H1 (cell line): Measurements from ENCODE around the gene LGALS4.
"Not testable (repeated sequence)": the region's sequence is repeated elsewhere in the genome, so short reads cannot be mapped to it uniquely, and the experiment has no call there.

Experiments
- ATF2 ChIP-seq: IDR thresholded peaks from 2 replicates; pipeline ENCODE4 v1.6.1; 2012; ENCODE audit warnings: low read length, inconsistent platforms
- CTCF ChIP-seq, 3 experiments: IDR thresholded peaks; 1 replicate in 2 of 3; 2 replicates in 1 of 3; pipeline versions ENCODE4 v1.5.1 to v1.6.1; 2011; ENCODE audit warnings: low read length in 3 of 3, mild to moderate bottlenecking in 3 of 3, inconsistent platforms in 2 of 3, low read depth in 1 of 3, moderate library complexity in 1 of 3; ENCODE audit not compliant: insufficient read depth in 1 of 3; ENCODE audit errors: control extremely low read depth in 1 of 3
- EZH2 ChIP-seq: fragments of 200-600 bp; sonication (generic); IDR thresholded peaks from 2 replicates; pipeline ENCODE4 v1.7.1; 2012; ENCODE audit warnings: low read depth, mild to moderate bottlenecking, moderate library complexity, low read length, inconsistent platforms; ENCODE audit not compliant: severe bottlenecking
- GTF2F1 ChIP-seq: IDR thresholded peaks from 2 replicates; pipeline ENCODE4 v1.6.1; 2012; ENCODE audit warnings: low read depth, low read length, improper control_type of control experiment, borderline replicate concordance
- NRF1 ChIP-seq: IDR thresholded peaks from 2 replicates; pipeline ENCODE4 v1.6.1; 2011; ENCODE audit warnings: mild to moderate bottlenecking, low read depth, low read length, improper control_type of control experiment
- POLR2A ChIP-seq, 2 experiments: IDR thresholded peaks; 1 replicate in 1 of 2; 2 replicates in 1 of 2; pipeline ENCODE4 v1.6.1; 2011; ENCODE audit warnings: low read depth in 2 of 2, low read length in 2 of 2, mild to moderate bottlenecking in 2 of 2; ENCODE audit errors: control extremely low read depth in 1 of 2
- POLR2AphosphoS5 ChIP-seq: IDR thresholded peaks from 2 replicates; pipeline ENCODE4 v1.6.1; 2011; ENCODE audit warnings: low read depth, low read length
- RAD21 ChIP-seq, 2 experiments: IDR thresholded peaks in 1 of 2; conservative IDR thresholded peaks in 1 of 2; 2 replicates each; pipeline ENCODE4 v1.6.1; 2011; ENCODE audit warnings: low read depth in 2 of 2, low read length in 2 of 2, improper control_type of control experiment in 1 of 2, inconsistent platforms in 1 of 2, mild to moderate bottlenecking in 1 of 2, moderate library complexity in 1 of 2
- RFX5 ChIP-seq: IDR thresholded peaks from 2 replicates; pipeline ENCODE4 v1.6.1; 2011; ENCODE audit warnings: low read depth, low read length, improper control_type of control experiment, borderline replicate concordance
- SP1 ChIP-seq: IDR thresholded peaks from 2 replicates; pipeline ENCODE4 v1.6.1; 2011; ENCODE audit warnings: low read depth, low read length
- USF2 ChIP-seq: IDR thresholded peaks from 2 replicates; pipeline ENCODE4 v1.6.1; 2011; ENCODE audit warnings: low read length, improper control_type of control experiment

GRCh38 chr19:38821230-38821825 is 8.6 kb upstream of the LGALS4 start:
- TF ChIP-seq POLR2AphosphoS5; RFX5; POLR2A (IDR thresholded peaks at IDR 0.05; ENCODE audit: control extremely low read depth in 1 of 2, low read depth in 2 of 2, low read length in 2 of 2); ATF2; SP1; GTF2F1; RAD21 (IDR thresholded peaks at IDR 0.05 in 1 of 2, conservative IDR thresholded peaks at IDR 0.05 in 1 of 2; ENCODE audit: low read depth in 2 of 2, low read length in 2 of 2); CTCF (IDR thresholded peaks at IDR 0.05; ENCODE audit: control extremely low read depth in 1 of 3, insufficient read depth in 1 of 3, low read depth in 1 of 3, low read length in 3 of 3); EZH2; USF2; NRF1: not testable (repeated sequence)
